Fibroblast of skin of right biceps (primary cell): ENCODE measurements around the gene FAM78A.
"Not testable (repeated sequence)": the region's sequence is repeated elsewhere in the genome, so short reads cannot be mapped to it uniquely, and the experiment has no call there.

Experiments used
- DNase-seq: peaks from one replicate; pipeline ENCODE4 v3.0.0-alpha.2; 2013

The FAM78A gene

DNA sequence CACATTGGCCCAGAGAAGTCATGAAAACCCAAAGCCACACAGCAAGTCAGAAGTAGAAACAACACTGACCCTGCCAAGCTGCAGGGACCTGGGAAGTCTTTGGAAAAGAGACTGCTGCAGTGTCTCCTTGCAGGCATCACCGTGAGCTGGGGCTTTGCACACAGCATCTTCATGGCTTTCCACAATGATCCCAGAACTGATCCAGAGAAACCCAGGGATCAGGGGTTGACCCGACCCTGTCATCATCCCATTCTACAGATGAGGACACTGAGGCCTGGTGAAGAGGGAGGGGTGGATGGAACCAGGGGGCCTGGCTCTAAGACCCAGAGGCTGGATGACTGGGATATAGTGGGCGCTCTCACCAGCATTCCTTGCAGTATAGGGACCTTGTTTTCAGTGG is 4.3 kb upstream of the FAM78A start:
- no peak for DNase-seq

DNA sequence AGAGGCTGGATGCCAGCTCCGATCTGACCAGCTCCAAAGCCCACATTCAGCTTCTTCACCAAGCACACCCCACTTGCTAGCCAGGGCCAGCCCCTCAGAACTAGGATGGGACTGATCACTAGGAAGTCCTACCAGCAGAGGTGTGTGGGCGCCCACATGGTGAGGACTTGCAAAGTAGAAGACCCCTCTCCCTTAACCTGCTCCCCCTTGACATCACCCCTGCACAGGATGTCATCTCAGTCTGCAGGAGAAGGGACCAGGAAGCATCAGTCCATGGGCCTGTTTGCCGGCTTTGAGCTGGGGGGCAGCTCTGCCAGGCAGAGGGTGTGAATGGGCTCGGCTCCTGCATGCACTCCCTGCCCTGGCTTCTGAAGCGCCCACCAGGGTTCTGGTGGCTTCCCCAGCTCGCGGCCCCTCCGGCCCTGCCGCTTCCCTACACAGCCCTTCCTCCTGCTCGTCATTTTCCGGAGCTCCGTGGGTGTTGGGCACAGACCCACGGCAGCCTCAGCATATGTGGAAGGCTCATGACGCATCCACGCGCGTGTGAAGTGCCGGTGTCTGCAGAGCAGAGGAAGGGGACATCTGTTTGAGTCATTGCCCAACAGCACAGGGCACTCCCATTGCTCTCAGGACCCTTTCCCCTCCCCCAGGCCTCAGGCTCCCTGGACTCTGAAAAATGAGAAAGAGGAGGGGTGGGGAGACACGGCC is 3.7 kb upstream of the FAM78A start:
- no peak for DNase-seq

DNA sequence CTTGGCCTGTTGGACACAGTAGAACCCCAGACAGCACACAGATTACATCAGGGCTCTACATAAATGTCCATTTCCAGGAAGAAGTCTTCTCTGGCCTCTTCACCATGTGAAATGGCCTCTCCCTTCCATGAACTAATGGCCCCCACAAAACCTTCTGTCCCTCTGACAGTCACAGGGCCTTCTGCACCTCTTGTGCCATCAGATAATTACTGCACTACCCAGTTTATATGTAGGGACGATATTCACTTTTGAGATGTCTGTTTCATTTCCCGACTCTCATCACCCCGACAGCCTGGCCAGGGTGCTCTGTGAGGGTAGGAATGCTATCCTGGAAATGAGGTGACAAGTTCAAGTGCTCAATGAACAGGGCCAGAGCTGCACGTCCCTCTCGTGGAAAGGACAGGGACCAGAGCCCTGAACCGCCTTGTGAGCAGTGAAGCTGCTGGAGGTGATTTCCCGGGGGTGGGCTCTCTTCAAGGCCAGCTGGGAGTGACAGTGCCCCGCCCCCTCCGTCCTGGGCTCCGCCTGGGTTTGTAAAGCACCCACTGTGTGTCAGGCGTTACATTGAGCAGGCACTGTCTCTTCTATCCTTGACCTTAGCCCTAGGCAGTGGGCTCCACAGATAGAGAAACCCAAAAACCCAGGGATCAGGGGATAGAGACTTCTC is 3.0 kb upstream of the FAM78A start:
- DNase-seq = no peak

DNA sequence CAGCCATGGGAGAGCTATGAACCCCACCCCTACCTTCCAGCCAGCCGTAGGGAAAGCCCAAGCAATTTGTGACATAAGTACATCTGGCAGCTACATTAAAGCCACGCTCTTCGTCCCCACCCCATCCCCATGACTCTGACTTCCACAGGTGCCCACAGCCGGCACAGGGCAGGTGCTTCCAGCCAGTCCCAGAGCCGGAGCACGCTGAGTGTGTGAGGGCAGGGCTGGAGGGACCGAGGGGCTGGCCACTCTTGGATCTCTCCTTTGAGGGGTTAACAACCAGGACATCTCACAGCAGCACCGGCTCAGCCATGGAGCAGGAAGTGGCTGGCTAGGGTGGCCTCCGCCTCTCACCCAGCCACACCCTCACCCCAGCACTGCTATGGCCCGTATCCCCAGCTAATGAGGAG is 2.4 kb upstream of the FAM78A start:
- DNase-seq = no peak

DNA sequence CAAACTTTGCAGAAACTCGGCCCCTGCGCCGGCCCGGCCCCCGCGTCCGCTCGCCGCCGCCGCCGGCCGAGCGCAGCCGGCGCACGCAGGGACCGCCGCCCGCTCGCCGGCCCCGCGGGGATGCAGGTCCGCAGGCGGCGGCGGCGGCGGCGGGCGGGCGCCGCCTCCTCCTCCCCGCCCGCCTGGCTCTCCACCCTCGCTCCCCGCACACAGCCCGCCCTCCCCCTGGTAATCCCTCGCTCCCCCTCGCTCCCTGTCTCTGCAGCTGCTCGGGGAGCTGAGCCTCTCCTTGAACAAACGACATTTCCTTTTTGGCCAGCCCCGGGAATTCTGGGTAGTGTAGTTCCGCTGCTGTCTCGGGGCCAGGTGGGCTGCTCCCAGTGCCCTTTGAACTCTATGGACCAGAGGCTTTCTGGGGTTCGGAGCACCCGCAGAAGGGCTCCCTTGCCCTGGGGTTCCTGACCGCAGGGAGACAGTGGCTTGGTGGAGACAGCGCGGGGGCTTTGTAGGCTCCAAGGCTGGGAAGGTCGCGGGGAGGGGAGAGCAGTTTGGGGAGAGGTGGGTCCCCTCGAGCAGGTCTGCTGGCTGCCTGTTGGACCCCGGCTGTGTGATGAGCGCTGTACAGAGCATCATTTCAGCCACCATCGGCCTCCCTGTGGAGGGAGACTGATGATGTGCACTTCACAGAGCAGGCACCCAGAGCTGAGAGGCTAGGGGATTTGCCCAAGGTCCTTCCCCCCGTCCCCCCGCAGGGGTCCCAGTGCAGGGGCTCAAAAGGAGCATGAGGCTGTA is 1.8 kb upstream of the FAM78A start:
- DNase-seq = peak; percentile 77

DNA sequence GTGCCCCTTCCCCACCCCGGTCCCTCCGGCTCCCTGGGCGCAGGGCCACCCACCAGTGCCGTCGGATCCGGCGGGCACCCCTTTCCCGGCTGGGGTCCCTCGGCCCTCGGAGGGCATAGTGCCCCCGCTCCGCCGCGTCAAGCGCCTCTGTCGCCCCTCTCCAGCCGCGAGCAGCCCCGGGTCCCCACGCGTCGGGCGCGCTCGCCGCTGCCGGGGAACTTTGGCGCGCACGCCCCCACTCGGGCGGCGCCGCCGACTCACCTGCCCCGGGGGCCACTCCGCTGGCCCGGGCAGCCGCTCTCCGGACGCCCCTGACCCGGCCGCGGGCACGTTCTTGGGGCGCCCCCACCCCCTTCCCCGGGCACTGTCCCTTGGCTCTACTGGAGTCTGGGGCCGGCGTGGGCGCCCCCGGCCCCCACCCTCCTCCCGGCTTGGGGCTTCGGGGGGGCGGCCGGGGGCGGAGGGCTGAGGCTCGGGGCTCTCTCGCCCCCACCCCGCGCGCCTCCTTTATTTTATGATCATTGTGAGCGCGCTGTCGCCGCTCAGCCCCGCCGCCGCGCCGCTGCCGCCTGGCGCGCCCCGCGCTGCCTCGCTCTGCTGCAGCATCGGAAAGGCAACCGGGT is 1.1 kb upstream of the FAM78A start:
- DNase-seq = no peak

DNA sequence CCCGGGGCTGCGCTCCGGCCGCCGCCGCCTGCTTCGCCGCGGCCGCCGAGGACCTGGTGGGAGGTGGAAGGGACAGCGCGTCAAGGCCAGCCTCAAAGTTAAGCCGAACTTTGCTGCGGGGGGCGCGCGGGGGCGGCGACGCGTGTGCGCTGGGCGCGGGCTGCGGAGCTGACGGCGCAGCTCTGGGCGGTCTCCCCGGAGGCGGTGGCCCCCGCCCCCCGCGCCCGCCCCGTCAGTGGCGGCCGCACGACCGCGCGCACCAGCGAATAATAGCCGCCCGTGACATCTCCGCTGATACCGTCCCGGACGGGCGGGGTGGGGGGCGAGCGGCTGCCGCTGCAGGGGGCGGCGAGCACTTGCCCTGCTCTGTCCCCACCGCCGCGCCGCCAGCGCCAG is 579 bp upstream of the FAM78A start:
- no peak for DNase-seq

DNA sequence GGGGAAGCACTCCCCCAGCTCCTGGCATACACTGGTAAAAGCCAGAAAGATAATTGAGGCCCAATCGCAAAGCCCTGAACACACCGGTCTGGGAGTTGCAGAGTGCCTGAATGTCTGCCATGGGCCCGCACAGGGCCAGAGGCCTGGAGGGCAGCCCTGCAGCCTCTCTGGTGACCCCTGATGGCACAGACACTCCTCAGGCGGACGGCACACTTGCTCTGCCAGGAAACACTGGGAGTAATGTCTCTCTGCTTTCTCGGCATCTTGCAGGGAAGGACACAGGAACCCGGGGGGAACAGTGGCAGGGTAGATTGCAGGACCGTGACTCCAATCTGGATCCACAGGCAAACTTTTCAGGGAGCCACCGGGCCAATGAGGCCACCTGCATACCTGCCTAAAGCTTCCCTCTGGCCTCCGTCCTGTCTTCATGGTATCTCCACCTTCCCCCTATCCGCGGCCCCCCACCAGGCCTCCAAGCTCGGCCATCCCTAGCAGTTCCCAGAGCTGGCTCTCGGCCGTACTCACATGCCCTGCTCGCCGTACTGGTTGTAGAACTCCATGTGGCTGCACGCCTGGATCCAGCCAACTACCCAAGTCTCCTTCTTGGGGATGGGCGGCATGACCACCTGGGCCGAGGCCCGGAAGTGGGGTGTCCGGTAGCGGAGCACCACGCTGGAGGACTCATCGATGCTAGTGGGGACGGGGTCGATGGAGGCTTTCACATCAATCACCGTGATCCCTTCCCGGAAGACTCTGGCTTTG is 797 bp downstream of the FAM78A start:
- no peak for DNase-seq

DNA sequence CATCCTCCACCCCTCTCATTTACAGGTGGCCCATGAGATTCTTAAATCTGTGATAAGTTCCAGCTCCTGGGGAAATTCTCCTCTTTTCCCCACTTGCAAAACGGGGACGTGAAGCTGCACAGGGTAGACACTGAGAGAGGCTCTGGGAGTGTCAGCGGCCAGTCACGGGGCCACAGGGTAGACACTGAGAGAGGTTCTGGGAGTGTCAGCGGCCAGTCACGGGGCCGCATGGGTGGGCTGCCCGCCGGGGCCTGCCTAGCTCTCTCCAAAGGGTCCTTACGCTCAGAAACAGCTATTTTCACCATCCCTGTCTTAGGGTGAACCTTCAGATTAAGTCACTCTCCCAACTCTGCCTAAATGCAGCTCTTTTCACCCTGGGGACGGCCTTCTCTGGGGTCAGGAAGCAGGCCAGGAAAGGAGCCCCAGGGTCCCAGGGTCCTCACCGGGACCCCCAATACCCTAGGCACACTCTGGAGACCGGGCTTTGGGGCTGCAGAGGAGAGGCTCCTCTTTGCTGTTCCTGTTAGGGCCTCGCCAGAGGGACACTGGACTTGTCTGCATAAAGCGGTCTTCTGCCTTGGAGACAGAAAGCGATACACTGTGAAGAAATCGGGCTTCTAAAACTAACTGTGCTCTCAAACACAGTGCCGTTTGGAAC is 1.5 kb downstream of the FAM78A start:
- no peak for DNase-seq

DNA sequence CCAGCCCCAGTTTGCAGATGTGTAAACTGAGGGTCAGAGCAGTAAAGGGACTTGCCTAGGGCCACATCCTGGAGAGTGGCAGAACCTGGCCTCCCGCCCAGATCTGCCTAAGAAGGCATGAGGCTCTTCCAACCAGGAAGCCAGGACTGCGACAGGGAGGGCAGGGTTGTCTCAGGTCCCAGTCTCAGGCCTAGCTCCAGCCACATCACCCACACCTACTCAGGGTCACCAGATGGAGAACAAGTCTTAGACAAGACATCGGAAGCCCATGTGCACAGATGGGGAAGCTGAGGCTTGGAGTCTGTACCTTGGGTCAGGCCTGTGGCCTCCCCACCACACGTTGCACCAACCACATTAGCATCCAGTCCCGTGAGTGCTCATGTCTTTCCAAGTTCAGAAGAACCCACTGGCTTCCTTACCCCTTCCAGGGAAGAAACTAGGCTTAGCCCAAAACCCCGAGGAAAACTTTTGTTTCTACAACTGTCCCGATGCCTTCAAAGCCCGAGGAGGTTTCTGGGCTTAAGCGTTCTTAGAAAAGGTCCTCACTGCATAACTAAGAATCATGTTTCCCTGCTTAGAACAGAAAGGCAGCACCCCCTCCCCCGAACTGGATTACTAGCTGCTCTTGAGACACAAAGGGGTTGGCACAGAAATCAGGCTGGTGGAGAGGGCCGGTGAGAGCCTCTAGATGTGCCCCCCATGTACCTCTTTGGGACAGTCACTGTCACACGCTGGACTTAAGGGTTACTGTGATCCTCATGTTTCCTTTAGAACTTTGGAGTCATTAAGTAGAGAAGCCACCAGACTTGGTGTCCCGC is 2.2 kb downstream of the FAM78A start:
- DNase-seq = no peak

DNA sequence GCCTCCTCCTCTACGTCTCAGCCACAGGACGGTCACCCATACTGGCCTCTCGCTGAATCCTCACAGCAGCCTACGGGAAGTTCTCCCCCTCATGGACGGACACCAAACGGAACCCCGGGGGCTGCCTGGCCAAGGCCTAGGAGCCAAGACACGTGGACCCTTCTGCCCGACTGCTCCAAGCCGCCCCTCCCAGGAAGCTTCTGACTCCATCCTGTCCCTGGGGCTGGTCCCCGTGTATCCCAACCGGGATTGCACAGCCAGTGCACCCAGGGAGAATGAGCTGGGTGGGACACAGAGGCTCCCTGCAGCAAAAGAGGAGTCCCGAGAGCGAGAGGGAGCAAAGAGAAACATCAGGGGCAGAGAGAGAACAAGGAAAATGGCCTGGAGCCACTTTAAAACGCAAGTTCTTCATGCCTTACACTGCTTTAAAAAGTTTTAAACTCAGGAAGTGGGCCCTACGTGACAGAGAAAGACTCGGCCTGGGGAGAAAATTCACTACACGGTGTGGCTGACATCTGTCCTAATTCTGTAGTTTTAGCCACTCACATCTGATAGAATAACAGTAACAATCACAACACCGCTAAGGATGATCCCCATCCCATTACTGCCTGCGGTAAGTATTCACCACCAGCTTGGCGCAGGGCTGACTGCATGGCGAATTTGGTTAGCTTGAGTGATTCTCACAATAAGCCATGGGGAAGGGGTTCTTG is 3.0 kb downstream of the FAM78A start:
- DNase-seq = no peak

DNA sequence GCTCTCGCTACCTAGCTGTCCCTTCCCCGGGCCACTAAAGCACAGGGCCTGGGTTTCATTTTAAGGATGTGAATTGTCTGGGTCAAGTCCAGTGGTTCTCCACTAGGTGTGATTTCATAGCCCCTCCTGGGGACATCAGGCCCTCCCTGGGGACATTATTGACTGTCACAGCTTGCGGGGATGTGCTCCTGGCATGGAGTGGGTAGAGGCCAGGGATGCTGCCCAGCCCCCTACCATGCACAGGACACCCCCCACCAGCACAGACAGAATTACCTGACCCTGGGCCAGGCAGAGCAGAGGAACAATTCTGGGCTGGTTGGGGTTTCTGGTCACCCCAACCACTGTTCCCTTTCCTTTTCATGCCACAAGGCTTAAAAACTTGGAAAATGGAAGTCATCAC is 4.1 kb downstream of the FAM78A start:
- DNase-seq = no peak

DNA sequence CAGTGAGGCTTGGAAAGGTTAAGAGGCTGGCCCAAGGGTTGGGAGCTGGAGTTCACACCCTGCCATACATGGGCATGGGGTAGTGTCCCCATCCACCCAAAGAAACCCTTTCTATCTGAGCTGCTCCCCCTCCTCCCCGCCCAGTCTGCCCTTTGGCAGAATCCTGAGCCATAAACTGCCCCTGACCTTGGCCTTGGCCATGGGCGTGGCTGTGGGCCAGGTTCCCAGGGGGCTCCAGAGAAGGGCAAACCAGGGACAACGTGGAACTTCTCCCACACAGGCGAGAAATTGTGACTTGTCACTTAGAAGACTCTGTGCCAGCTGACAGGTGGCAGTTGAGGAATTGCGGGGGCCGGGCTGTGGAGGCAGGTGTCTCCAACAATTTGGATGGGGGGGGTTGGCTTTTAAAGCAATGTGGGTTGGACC is 4.8 kb downstream of the FAM78A start:
- DNase-seq = no peak

DNA sequence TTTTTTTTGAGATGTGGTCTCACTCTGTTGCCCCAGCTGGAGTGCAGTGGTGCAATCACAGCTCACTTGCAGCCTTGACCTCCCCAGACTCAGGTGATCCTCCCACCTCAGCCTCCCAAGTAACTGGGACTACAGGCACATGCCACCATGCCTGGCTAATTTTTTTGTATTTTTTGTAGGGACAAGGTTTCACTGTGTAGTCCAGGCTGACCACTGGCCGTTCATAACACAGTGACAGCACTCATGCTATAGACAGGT is 5.4 kb downstream of the FAM78A start:
- not testable (repeated sequence) for DNase-seq

DNA sequence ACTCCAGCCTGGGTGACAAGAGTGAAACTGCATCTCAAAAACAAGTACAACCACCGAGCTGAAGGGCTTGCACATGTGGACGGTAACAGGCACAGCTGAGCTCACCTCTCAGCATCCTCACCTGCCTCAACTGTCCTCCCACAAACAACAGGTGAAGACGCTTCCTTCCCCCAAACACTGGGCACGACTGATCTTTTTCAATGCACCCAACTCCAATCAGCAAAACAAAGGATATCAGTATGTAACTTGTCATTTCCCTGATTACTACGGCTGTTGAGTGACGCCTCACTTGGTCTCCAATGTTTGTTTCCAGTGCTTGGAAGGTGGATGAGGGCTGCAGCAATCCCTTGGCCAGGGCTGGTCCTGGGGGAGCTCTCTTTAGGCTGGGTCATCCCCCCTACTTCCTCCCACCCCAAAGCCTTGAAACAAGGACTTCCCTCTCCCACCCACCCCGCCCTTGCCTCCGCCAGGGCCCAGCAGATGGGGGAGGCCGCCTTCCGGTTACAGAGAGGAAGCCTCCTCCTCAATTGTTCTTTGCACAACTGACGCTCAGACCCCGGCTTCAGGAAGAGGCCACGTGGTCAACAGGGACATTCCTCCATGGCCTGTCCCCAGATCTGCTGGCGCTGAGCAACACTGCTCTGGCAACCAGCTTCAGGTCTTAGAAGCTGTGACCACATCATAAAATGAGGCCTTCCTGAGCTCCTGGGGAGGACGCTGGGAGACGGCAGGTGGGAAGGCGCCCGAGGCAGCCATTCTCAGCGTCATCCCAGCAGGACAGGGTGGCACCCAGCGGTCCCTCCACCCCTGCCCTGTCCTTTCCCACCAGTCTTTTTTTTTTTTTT is 5.9 kb downstream of the FAM78A start:
- DNase-seq = no peak

DNA sequence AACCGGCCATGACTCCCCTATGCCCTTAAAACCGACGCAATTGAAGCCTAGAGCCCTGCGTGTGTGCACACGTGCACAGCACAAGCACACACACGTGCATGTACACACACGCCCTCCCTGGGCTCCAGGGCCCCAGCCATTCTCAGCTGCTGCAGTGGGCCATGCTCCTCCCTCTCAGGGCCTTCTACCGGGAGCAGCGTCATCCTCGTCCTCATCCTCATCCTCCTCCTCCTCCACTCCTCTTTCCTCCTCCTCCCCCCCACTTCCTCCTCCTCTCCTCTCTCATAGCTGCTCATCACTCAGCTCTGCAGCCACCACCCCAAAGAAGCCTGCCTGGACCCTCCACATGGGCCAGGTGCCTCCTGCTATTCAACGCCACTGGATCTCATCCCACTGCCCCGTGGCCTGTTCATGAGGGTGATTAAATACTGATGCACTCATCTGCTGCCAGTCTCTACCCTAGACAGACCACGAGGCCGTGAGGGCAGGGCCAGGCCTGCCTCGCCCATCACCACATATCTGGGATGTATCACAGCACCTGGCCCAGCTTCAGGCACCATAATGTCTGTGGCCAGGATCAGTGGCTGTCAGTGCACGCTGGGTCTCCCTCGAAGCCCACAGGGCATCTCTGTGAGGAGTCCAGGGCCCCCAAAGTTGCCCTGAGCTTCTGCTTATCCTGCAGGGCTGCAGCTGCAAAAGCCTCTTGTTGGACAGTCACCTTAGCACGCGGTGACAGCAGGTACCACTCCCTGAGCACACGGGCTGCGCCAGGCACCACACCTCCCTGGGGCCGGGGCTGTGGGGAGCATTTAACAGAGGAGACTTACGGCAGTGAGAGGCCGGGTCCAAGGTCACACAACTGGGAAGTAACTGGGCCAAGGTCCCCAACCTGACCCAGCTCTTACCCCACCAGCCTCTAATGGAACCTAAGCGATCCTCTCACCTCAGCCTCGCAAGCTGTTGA is 9.8 kb downstream of the FAM78A start:
- DNase-seq = peak; percentile 32

DNA sequence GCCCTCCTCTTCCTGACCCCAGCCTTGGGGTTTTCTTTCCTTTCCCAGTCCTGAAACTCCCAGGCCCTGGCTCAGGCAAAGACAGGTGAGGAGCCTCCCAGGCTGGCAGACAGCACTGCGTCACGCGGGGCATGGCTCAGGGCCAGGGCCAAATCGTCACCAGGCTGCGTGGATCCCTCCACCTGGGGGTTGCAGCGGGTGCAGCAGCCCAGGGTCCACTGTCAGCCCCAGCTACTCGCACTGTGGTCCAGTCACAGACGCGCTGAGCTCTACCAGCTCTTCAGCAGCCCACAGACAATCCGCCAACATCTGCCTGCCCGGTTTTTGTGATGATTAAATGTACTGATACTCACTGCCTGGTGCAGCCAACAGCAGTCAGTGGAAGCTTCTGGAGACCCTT is 12.1 kb downstream of the FAM78A start:
- DNase-seq = no peak

DNA sequence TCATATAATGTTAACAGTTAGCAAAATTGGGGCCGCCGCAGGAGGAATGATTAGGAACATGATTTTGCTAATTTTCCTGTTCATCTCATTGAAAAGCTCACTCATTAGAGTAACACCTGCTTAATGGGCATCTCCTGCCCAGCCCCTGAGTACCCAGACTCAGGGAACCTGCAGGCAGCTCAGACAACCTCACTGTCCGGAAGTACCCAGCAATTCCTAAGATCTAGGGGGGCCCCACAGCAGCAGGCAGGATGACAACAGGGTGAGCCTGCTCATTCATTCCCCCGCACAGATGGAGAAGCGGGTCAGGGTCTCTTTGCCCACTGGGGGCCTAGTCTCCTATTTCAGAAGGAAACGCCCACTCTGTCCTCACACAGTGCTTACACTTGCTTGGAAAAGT is 12.6 kb downstream of the FAM78A start:
- no peak for DNase-seq

DNA sequence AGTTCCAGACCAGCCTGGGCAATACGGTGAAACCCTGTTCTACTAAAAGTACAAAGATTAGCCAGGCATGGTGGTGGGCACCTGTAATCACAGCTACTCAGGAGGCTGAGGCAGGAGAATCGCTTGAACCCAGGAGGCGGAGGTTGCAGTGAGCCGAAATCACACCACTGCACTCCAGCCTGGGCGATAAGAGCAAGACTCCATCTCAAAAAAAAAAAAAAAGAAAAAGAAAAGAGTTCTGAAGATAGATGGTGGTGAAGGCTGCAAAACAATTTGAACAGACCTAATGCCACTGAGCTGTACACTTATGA is 13.3 kb downstream of the FAM78A start:
- not testable (repeated sequence) for DNase-seq
